HG03469 (cell line): Measurements from ENCODE around the gene TRPC4.
"Not testable (repeated sequence)": the region's sequence is repeated elsewhere in the genome, so short reads cannot be mapped to it uniquely, and the experiment has no call there.

Experiments used
- ATAC-seq: cut with Tn5 transposase; IDR thresholded peaks from one replicate; pipeline ENCODE4 v1.9.1; 2021; ENCODE audit warnings: mild to moderate bottlenecking, moderate library complexity, moderate number of reproducible peaks; ENCODE audit not compliant: unreplicated experiment

TRPC4 gene

DNA sequence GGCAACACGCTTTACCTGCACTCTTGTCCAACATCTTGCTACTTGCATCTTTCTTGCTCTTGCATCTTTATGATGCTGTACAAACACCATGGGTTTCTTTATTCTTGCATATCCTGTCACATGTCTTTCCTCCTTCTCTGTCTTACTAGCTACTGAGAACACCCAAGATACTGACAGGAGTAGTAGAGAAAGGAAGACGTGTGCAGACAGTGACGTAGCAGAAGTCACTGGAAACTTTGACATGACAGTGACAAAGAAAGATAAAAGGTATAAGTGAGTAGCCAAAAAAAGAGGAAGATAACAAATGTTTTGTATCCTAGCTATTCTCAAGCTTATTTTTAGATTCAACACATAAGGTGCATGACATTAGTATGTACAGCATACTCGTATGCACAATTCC lies 34.2 kb downstream of the TRPC4 start:
- no peak for ATAC-seq

DNA sequence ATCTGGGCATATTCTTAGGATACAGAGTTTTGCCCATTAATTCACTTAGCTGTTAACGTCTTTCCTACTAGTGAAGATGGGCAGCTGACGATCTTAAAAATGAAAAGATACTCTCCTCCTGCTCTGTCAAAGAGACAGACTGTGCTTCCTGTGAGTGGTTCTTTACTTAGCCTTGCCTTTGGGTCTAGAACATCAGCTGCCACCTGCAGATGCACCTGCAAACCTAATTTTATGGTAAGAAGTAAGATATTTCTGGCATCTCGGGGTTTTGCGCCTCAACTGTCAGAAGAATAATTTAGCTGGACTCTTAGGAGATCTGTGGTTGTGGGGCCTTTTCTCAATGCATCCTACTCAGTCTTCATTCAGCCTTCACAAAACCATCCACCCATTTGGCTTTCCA lies 36.2 kb downstream of the TRPC4 start:
- ATAC-seq = no peak

DNA sequence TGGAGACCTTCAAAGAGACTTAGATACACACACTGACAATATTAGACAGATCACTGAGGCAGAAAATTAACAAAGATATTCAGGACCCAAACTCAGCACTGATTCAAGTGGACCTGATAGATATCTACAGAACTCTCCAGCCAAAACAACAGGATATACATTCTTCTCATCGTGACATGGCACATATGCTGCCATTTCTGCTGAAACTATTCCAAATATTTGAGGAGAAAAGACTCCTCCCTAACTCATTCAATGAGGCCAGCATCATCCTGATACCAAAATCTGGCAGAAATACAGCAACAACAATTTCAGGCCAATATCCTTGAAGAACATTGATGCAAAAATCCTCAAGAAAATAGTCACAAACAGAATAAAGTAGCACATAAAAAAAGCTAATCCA lies 53.3 kb downstream of the TRPC4 start:
- ATAC-seq = no peak

DNA sequence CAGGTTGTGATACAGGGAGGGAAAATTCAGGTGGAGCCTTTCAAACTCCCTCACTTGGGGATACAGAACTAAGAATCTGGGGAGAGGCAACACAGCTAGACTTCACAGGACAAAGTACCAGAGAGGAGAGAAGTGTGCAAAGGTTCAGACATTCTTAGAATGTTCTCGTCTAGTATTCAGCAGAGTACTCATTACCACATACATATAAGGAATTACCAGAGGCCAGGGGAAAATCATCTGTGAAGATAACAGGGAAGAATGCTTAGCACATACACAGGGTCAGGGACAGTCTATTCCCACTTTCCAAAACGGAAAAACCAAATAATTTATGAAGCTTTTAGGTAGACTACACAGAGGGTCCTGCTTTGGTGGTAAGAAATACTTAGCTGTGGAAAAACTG lies 58.1 kb downstream of the TRPC4 start:
- no peak for ATAC-seq

DNA sequence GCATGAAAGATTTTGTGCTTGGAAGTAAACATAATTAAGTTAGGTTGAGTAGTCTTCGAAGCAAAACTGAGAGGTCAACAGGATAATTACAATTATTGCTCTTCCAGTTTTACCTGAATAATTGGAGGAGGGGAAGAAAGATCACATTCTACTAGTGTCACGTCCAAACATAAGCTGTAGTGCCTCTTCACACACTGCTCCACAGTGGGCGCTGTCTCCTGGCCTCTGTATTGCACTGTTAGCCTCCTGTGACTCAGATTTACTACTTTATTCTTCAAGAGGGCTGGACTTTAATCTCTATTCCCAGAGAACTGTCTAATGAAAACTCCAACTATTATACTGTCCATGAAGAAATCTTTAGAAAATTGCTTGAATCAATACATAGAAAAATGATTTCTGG lies 62.9 kb downstream of the TRPC4 start:
- ATAC-seq = no peak

DNA sequence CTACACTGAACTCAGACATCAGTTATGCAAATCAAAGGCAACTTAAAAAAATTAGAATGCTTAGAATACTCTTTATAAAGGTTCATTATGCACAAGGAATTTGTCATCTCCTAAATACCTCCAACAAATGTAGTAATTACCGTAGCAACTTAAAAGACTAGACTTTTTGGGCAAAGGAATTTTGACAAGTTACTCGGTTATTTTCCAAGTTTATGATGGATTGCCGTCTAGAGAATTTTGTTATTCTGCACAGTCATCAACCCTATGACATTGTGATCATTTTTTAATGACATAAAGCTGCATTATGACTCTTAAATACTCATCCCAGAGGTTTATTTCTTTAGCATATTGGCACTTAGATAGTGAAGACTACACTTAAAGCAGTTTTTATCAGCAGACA lies 71.9 kb downstream of the TRPC4 start:
- ATAC-seq = no peak

DNA sequence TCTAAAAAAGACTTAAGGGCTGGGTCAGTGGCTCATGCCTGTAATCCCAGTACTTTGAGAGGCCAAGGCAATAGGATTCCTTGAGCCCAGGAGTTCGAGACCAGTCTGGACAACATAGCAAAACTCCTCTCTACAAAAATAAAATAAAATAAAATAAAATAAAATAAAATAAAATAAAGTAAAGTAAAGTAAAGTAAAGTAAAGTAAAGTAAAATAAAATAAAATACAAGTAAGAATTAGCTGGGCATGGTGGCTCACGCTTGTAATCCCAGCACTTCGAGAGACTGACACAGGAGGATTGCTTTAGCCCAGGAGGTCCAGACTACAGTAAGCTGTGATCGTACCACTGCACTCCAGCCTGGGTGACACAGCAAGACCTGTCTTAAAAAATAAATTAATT lies 72.8 kb downstream of the TRPC4 start:
- ATAC-seq = not testable (repeated sequence)

DNA sequence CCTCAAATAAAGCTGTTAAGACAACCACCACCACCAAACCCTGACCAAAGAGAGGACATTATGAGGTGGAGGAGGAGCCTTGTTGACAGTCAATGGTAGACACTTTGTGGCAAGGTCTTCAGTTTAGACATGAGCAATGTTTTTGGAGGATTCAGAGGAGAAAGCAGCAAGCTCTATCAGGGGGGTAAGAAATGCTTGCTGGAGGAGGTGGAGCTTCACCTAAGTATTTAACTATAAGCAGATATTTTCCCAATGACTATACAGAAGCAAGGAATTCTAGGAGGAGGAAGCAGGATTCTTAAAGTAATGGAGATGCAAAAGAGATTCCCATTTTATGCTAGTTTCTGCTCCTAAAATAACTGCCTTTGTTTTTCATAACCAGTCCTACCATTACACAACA lies 74.2 kb downstream of the TRPC4 start:
- no peak for ATAC-seq

DNA sequence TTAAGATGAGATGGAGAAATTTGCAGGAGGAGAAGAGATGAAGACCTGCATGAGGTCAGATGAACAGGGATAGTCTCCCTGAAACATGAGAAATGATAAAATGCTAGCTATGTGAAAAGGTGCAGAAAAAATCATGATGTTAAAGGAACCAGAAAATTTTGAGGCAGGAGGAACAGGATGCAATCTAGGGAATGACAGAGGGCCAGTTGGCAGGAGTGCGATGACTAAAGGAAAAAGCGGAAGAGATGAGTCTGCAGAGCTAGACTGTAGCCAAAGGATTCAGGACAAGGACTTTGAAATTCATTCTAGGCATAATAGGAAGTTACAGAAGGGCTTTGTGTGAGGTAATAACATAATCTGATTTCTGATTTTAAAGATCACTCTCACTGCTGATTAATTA lies 77.9 kb downstream of the TRPC4 start:
- no peak for ATAC-seq

DNA sequence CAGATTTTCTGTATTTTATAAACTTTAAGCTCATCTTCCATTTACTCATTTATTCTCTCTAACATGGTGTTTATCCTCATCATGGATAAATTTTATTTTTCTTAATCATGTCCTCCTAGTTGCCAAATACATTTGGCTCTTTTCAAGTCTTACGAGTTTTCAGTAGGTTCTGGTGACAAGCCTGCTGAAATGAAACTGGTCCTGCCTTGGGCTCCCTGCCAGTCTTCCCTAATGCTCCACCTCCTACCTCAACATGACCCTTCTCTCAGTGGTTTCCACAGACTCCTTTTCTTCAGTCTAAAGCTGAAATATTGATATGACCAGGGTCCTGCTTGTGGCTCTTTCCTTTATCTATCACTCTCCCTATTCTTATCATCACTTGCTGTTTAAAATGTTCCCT lies 81.2 kb downstream of the TRPC4 start:
- no peak for ATAC-seq

DNA sequence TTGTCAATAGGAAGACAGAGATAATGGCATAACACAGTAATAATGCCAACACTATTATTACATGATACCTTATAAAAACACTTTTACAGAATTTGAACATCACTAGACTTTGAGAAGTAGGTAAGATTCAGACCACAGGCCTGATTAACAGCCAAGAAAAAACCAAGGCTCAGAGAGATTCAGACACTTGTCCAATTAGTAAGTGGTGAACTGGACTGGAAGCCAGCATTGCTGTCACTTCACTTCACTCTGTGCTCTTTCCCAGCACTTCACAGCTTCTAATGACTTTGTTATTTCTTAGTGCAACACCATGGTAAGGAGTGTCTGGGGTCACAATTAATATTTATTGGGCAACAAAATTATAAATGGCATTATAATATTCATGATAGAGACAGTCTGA lies 91.9 kb downstream of the TRPC4 start:
- ATAC-seq = no peak

DNA sequence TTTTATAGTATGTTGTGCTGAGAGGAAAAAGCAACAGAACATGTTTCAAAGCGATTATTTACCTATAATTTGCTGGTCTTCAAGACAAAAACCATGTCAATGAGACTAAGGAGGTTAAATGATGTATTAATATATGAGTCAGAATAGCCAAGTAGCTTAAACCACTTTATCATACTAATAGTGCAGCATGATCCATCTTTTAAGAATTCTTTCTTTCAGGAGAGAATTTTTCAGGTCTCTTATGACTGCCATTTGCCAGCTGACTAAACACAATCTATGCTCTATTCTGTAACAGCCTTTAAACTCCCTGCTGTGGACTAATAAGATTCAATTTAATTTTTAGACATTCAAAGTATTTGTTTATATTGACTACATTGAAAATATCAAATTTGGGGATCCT lies 93.7 kb downstream of the TRPC4 start:
- no peak for ATAC-seq

DNA sequence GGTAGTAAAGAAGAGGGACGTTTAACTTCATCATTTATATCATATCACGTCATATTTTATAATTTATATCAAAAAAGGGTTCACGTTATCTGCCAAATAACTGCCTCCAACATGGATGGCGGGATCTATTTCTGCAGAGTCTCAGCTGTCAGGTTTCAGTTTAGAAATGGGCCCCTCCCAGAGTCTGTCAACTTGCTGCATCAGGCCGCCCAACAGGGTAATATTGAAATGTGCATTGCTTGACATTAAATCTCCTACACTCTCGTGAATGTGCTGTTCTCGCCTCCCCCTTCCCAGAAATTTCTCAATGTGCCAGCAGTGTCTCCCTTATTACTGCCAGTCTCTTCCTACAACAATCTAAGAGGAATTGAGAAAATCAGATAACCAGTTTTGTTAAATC lies 96.9 kb downstream of the TRPC4 start:
- ATAC-seq = no peak

DNA sequence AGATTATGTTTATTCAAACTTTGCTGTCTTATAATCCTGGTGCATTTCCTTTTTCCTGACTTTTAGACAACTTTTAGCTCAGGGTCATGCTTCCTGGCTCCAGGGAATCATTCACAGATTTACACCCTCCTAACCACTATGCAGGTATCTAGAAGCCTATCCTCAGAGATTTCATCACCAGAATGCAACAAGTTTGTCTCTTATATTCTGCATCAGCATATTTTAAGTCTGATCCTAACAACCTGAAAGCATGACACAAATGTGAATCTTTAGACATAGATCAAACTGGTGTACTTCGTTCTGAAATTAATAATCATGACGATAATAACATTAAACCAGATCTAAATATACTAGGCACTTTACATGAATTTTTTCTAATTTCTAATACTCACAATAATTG lies 100.0 kb downstream of the TRPC4 start:
- ATAC-seq = no peak

DNA sequence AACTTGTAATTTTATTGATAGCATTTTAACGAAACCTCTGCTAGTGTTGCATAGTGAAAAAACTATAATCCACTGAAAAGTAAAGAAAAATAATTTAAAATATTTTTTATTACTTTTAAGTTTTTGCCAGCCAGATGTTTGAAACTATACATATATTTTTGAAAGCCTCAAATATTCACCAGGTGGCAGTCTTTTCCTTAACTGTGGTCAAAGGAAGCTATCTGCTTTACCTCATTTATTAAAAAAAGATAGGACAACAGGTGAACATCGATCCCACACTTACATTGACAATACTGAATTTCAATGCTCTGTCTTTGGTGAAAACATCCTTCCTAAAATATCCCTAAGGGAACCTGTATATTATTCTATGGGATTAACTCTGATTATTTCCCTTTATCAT lies 100.5 kb downstream of the TRPC4 start:
- no peak for ATAC-seq

DNA sequence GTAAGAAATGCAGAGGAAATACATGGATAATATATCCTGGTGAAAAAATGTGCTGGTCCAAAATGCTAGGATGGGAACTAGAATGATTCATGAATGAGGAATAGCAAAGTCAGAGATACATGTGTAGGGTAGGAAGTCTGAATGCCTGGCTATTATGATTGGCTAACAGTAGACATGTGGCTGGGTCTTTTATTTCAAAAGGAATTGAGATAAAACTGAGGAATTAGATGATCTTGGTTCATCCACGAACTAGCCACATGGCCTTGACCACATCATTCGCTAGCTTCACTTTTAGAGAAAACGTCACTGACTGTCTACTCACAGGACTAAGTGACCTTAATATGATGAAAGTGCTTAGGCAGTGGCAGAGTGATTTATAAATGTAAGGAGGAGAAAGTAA lies 103.1 kb downstream of the TRPC4 start:
- ATAC-seq = no peak

DNA sequence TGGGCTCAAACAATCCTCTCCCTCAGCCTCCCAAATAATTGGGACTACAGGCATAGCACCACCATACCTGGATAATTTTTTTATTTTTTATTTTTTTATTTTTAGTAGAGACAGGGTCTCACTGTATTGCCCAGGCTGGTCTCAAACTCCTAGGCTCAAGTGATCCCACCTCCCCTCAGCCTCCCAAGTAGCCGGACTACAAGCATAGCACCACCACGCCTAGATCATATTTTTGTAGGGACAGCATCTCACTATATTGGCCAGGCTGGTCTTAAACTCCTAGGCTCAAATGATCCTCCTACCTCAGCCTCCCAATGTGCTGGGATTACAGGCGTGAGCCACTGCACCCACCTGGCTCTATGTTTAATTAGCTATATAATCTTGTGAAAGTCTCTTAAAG lies 114.2 kb downstream of the TRPC4 start:
- no peak for ATAC-seq

DNA sequence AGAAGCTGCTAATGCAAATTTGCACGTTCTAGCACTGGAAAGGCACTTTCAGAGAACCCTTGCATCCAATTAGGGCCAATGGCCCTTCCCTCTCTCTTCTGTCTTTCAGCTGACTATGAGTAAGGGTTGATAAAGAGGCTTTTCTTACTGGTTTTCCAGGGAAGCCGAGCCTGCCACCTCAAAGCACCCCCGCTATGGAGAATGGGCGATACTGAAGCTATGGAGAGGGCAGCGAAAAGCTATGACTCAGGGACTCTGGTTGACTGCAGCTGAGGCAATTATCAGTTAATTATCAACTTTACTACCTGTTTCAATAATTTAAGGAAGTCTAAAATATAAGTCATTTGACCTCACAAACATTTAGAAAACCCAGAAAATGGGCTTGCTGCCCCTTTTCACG lies 115.8 kb downstream of the TRPC4 start:
- ATAC-seq = no peak

DNA sequence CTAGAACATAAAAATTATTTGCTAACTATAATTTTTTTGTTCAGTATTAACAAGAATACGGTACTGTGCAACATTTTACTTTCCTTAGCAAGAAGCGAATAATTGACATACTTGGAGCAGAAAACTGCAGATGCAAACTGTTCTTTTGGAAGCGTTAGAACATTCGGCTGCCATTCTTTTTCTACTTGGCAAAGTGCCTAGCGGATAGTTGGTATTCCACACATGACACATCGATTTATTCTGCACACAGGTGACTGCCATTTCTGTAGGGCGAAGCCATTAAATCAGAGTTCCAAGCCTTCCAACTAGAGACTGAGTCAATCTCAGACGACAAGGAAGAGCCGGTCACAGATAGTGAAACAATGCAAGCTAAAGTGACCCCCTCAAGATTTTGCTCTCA lies 117.4 kb downstream of the TRPC4 start:
- no peak for ATAC-seq

DNA sequence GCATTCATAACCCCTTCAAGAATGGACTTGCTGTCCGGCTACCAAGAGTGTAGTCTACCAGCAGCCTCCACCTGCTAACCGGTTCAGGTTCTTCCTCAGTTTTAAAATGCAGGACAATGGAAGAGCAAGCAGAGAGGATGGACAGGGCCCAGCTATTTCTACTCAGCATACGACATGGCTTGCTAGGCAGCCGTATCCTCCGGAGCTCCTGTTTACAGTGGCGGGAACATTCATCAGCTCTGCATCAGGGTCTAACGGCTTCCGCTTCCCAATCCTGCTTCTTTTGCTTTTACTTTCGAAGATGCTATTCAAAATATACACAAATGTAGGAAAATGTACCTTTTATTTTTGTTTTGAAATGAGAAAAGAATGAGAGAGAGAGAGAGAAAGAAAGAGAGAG lies 118.5 kb downstream of the TRPC4 start:
- ATAC-seq = no peak

DNA sequence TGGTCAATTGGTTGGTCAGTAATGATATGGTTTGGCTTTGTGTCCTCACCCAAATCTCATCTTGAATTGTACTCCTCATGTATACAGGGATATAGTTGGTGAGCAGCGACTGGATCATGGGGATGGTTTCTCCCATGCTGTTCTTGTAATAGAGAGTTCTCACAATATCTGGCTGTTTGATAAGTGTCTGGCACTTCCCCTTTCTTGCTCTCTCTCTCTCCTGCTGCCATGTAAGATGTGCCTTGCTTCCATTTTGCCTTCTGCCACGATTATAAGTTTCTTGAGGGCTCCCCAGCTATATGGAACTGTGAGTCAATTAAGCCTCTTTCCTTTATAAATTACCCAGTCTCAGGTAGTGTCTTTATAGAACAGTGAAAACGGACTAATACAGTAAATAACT lies 120.7 kb downstream of the TRPC4 start:
- no peak for ATAC-seq

DNA sequence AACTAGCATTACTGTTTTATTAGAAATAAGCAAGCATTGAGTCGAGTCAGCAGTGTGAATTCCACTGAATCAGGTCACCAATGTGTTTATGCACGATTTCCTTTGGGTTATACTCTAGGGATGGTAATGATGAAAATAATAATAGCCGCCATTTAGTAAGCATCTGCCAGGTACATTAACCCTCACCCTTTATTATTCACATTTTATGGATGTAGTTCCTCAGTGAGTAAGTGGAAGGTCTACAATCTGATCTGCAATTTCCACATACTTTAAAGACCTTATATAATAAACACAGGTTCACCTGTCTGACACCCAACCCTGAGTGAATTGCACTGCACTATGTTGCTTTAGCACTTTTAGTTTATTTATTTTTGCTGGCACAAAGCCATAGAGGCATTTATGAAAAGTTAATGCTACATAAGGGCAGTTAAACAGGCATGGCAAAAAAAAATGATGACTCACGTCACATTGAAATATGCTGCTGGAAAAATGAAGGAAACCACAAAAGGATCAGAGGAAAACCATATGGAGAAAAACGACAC lies 122.4 kb downstream of the TRPC4 start:
- ATAC-seq = no peak

DNA sequence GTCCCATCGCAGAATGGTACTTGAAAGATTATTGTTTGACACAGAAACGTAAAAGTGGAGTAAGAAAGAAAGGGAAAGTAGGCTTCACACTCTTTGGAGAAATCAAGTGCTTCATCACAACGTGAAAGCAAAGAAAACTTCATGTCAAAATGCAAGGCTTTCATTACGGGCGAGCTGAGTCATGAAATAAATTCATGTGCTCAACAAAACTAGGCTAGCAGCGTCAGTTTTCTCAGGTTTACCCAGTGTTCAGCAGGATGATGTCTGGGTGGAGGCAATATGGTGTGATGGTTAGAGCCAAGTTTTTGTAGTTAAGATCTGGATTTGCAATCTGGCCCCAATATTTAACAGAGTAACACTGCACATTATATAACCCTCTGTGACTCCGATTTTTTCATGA lies 128.0 kb downstream of the TRPC4 start:
- ATAC-seq = no peak

DNA sequence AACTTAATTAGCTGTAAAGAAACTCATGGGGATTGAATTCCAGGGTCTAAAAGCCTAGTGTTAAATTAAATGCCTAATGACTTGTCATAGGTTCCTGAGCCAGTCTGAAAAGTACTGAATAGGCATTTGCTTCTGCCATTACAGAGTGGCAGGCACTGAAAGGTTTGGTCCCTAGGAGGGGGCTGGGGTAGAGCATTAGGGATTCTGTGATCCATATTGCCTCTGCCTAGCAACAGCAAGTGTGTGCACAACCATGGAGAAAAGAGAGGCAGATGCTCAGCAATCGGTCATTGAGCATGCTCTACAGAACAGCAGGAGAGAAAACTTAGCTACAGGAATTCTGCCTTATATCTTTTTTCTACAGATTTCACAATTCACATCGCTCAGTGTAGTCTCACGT lies 133.5 kb downstream of the TRPC4 start:
- no peak for ATAC-seq
